ENCODE measurements around the gene AOPEP.

The AOPEP gene

DNA sequence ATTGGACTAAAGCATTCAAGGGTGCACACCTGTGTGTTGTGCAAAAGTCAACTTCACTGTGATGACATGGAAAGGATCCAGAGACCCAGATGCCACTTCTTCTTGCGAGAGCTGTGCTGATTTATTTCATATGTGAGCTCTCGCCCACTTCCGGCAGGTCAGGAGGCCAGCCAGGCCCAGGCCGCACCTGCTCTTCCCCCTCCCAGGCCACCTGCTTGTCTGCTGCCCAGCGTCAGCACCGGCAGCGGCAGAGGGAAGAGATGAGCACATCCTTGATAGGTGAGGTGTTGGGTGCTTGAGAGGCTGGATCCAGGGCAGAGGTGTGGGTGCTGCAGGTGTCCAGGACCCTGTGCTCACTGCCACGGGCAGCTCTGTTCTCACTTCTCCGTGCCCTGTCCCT is 348.1 kb downstream of the AOPEP start:
- DNase-seq: no peak

DNA sequence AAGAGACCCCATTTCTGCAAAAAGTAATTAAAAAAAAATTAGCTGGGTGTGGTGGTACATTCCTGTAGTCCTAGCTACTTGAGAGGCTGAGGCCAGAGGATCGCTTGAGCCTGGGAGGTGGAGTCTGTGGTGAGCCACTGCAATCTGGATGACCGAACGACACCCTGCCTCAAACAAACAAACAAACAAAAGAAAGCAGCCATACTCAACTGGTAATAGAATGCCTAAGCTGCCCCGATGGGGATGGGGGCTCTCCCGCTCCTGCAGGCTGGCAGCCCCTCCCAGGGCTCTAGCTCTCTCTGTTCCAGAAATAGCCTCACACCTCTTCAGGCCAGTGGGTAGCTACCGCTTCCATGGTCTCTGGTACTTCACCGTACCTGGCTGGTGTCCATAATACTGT is 349.2 kb downstream of the AOPEP start:
- DNase-seq: no peak

DNA sequence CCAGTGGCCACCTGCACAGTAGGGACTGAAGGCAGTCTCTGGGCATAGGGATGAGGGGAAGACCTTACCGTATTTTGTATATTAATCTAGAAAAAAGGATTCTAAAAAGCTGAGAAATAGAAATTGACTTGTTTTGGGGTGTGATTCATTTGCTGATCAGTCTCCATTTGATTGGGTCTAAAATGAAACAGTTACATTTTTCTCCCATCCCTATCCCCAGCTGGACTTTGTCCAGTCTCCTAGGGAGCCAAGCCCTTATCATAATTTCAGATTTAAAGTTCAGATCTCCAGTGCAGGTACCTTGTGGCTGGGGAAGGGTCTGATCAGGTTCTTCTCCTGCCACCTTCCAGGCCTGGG is 350.2 kb downstream of the AOPEP start:
- DNase-seq: no peak

DNA sequence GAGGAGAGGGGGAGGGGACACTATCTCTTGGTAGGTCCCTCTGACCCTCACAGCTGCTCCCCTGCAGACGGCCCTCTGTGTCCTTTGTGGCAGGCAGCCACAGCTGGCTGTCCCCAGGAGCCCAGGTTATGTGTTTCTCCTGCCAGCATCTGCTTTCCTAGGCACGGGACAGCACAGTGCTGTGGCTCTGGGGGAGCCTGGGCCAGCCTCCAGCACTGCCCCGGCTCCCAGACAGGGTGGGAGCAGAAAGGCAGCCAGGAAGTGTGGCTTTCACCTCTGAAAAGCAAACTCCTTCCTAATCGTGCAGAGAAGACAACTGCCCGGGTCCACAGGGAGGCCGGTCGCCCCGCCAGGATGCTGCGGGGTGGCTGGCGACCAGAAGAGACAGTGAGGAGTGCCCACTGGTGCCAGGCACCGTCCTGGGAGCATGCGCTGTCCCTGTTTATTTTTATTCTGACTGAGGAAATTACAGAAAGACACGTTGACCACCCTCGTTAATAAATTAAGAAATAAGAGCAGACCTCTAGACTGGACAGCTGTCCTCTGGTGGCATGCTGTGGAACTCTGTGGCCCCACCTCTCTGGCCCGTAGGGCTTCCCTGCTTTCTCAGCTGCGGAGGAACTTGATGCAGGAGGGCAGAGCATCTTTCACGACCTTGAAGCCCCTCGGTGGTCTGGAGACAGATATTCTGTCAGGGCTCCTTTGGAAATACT is 350.7 kb downstream of the AOPEP start:
- DNase-seq: no peak

DNA sequence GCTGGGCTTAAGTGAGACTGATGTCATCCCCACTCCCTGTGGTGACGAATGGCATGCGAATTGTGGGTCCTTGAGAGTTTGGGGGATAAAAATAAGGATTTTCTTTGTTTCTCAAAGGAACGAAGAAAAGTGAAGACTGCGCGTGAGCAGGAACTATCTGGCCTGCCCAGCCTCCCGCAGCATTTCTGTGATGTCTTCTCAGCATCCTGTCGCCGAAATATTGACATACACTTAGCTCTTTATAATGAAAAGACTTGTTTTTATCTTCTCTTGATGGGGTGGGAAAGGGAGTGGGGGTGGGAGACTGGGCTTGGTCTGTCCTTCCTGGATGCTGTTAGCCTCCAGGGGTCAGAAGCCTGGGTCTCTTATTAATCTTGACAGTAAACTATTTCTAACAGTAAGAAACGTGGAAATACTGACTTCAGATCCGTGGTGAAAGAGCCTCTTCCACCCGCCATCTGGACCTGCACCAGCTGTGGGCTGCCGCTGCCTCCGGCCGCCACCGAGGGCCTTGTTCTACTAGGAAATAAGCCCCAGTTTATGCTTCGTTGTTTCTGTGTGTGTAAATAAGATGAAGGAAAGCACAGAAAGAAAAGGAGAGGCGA is 351.4 kb downstream of the AOPEP start:
- no peak for DNase-seq

DNA sequence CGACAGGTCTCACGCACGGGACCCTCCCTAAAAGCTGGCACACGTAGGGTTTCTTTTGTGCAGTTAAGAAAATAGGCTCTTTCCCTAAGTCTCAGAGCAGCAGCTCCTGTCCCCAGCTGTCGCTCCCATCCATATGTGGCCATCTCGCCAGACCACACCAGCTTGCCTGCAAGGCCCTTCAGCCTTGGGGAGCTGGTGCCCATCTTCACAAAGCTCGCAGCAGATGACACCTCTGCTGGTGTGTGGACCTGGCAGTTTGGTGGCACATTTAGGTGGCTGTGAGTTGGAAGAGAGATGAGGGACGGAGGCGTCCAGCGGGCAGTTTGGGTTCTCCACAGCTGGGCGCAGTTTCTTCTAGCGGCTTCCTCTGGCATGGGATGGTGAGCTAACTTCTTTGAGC is 352.0 kb downstream of the AOPEP start:
- DNase-seq: no peak

DNA sequence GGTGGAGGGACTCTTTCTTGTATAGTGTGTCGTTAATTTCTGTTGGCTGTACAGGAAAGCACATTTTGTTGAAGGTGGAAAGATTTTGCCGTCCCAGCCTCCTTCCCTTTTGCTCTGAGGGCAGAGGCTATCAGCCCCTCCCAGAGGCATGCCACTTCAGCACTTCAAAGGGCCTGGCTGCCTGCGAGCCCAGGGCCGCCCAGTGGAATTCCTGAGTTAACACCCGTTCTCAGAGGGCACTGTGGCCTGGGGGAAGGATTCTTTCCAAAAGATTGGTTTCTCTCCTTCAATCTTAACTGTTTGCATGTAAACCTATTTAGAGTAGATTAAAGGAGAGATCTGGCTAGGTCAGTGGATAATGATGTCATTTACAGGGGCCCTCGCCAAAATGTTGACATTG is 352.4 kb downstream of the AOPEP start:
- DNase-seq: no peak

DNA sequence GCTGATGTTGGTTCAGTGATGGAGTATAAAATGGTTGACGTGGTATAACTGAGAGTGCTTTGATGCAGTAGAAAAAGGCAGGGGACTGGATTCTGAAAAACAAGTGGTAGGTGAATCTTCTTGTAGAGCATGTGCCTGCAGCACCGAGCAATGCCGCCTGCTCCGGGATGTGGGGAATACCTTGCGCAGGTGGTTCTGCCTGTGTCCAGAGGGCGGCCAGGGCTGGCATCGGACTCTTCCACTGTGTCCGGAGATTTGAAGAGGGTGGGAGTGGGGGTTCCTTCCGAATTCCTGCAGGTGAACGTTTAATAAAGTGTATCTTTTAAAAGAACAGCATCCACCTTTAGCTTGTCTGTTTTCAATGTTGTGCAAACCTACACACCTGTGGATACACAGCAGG is 353.0 kb downstream of the AOPEP start:
- DNase-seq: no peak

DNA sequence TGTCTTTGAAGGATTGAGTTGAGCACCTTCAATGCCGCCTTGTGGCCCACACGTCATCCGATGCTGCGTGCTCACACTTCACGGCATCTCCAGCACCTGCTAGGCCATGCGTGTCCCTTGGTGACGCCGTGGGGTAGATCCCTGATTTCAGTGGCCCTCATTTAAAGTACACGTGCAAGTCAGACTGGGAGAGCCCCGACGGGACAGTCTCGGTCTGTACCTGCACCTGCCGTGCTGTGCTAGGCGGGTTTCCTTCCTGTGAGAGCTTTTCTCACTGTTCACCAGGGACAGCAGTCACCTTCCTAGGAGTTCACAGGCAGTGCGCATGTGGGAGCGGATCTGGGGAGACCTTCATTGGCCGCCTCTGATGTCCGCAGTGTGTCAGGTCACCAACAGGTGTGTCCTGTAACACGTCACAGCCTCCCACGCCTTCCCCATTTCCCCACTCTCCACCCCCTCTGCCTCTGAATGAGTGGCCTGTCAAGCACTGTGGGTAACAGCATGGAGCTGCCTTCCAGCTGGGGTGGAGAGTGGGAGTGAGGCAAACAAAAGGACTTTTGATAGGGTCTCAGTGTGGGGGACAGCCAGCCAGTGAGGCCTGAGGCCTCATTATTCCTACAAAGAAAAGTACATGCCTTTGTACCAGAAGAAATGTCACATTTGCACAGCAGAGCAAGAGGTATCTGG is 354.6 kb downstream of the AOPEP start:
- DNase-seq: no peak

DNA sequence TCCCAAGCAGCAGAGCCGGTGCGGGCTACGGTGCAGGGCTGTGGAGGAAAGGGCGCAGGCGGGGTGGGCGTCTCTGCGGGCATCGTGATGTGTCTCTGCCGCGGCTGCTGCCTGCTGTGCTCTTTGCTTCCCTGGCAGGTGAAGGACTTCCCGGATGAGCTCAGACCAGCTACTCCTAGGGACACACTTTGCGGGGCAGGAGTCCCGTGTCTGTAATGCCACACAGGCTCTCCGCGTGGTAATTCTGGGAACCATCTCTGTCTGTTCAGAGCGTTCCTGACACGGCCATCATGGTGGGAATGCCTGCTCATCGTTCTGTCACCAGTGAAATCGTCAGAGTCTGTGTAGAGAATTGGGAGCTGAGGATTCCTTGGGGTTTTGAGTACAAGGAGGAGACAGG is 355.5 kb downstream of the AOPEP start:
- no peak for DNase-seq

DNA sequence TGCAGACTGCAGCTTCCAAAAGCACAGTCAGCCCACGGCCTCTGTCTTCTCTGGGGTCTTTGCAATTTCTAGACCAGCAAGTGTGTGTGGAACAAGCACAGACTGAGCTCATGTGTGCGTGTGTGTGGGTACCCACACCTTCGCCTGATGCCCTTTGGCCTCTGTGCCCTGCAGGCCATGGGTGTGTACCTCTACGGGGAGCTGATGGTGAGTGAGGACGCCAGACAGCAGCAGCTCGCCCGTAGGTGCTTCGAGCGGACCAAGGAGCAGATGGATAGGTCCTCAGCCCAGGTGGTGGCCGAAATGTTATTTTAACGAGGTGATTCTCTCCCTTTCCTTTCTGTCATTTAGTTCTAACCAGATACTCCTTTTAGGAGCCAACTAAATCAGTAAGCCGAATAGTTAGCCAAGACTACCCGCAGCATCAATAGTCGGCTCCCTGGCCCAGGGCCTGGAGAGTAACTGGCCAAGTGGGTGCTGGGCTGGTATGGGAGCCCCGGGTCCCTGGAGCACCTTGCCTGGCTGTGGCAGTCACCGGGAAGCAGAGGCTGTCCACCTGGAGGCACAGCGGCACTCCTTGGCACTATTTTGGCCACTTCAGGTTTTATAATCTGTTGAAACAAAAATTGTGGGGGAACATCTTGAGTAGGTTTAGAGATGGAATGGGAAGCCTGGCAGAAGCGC is 356.0 kb downstream of the AOPEP start:
- no peak for DNase-seq

DNA sequence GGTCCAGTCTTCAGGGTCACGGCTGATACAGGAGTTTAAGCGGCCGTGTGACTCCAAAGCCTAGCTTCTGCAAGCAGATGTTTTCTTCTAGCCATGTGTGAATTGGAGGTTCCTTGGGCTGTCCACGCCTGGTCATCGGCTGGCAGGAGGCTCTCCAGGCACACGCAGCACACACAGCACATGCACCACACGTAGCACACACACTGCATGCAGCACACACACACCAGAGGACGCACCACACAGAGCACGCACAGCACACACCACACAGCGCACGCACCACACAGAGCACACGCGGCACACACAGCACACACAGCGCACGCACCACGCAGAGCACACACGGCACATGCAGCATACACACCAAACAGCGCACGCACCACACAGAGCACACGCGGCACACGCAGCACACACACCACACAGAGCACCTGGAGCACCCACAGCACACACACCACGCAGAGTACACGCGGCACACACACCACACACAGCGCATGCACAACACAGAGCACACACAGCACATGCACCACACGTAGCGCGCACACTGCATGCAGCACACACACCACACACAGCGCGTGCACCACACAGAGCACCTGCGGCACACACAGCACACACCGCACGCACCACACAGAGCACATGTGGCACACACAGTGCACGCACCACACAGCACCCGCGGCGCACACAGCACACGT is 356.7 kb downstream of the AOPEP start:
- DNase-seq: no peak

DNA sequence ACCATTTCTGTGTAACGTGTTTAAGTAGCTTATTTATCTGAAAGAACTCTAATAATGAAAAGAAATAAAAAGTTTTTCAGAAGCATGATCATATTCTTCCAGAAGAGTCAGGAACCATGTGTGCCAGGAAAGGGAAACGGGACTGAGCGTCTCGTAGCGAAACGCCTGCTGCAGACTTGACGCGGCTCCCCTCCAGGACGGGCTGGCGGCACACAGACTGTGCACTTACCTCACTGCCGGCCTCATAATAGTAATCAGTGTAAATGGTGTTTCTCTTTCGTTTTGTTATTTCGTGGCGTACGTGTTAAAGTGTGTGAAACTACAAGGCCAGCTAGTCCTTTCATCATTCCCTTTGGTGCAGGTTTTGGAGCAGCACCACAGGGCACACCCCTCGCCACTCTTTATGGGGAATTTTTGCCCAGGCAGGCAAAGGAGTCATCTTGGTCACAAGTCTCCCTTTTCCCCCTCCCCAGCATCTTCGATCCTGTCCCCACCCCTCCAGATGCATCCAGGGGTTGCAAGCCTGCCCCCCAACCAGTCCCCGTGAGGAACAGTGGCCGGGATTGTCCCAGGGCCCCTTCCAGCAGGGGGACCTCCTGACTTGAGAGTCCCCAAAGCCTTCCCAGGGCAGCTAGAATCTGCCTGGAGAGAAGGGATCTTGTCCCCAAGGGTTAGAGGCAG is 357.9 kb downstream of the AOPEP start:
- DNase-seq: no peak

DNA sequence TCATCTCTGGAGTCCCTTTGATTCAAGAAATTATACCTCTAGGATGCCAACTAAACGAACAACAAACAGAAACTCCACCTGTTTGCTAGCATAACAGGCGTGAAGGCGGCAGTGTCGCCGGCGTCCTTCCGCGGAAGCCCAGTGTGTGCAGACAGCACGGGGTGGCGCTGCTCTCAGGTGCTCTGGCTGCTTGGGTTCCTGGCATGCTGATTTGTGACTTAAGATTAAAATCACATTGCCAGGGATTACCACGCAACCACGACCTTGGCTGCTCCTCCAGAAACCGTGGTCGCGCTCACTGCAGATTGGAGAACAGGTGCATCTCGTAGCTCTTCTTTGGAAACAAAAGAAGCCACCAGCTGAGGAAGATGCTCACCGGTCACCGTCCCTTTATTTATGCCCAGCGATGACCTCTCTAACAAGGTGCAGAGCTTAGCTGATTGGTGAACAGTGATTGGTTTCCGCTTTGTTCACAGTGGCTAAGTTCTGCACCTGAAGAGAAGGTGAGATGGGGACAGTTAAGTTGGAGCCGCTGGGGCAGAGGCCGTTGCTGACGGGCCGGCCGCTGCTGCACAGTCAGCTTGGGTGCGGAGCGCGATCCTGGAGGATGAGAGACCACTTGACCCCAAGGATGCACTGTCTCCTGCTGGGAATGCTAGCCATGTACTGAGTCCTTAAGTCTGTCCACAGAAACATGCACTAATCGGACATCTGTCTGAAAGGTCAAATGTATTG is 358.7 kb downstream of the AOPEP start:
- DNase-seq: no peak

DNA sequence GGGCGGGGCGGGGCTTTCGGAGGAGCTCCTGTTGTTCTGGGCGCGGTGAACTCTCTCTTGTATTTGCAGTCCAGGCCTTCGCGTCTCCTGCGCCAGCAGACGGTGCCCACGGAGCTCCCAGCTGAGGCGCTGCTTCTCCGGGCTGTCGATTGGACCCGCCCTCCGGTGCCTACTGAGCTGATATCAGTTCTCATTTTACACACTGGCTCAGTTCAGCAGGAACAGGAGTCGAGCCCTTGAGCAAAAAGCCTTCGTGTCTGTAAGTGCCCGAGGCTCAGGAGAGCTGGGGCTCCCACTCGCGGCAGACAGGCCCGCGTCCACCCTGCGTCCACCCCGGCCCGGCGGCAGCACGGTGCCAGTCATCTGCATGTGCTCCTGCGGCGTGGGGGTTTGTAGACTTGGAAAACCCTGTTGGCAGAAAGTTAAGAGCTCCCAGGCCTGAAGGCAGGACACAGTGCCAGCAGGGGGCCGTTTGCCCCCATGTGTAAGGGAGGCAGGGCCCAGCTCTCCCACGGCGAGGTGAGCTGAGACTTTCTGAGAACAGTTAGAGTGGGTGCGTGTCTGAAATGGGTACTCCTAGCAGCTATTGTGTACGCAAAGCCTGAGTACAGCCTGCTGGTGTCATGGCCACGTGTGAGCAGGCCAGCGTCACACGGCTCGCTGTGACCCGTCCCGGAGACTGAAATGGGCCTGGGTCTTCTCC is 359.5 kb downstream of the AOPEP start:
- DNase-seq: no peak

DNA sequence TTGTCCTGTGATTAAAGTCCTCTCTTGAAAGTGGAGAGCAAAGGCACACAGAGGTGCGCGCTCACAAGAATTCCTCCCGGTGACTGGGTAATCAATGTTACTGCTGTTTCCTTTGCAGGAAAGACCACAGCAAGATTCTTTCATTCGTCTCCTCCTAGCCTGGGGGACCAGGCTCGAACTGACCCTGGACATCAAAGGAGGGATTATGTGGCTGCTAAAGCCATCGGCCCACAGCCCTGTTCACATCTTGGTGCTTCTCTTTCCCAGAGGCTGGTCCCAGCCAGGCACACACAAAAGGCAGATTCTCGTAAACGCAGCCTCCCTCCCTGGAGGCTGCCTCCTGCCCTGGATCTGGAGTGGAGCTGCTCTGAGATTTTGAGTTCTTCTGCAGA is 360.1 kb downstream of the AOPEP start:
- no peak for DNase-seq

DNA sequence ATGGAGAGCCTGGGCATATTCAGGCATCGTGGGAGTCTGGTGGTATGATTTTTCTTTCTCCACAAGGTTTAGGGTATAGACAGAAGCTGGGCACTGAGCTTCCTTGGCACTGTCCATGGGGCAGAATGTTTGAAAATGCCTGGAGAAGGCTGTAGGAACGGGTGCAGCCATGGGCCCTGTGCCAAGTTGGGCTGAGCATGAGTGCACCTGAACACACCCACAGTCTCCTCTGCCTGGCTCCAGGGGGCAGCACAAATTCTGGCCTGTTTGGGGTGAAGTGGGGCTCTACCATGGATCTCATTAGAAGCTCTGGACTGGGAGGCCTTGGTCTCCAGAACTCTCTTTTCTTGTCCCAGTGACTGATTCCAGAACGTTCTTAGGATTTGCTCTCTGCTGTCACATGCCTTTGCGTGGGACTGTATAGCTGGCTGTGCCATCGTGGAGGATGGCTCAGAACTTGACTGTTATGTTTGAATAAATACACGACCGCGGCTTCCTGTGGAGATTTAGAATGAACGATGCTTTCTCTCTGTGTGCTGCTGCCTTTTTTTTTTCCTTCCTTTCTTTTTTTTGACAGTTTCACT is 361.3 kb downstream of the AOPEP start:
- DNase-seq: no peak

DNA sequence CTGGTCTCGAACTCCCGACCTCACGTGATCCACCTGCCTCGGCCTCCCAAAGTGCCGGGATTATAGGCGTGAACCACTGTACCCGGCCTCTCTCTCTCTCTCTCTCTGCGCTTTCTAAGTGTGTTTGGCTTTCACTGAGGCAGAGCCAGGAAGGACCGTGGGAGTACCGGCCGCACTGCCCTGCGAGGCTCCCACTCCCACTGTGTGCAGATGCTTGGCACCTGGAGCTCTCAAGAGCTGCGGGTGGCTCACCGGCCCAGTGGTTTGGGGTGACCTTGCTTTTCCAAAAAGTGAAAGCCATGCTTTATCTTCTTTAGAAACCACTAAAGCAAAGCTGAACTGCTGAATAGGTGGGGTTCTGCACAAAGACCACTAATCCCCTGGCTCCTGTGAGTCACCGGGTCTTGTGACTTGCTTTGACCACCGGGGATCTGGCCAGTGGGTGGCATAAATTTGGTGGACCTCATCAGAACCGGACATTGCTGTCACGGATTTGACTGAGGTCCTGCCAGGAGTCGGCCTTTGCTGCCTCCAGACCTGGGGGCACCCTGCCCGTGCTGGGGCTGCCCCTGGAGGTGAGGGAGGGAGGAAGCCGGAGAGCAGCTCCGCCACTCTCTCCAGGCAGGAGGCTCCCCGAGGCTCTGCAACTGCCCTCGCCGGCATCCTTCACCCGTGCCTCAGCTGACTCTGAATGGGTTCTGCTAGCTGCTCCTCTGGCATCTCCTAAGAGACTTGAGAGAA is 362.1 kb downstream of the AOPEP start:
- no peak for DNase-seq

DNA sequence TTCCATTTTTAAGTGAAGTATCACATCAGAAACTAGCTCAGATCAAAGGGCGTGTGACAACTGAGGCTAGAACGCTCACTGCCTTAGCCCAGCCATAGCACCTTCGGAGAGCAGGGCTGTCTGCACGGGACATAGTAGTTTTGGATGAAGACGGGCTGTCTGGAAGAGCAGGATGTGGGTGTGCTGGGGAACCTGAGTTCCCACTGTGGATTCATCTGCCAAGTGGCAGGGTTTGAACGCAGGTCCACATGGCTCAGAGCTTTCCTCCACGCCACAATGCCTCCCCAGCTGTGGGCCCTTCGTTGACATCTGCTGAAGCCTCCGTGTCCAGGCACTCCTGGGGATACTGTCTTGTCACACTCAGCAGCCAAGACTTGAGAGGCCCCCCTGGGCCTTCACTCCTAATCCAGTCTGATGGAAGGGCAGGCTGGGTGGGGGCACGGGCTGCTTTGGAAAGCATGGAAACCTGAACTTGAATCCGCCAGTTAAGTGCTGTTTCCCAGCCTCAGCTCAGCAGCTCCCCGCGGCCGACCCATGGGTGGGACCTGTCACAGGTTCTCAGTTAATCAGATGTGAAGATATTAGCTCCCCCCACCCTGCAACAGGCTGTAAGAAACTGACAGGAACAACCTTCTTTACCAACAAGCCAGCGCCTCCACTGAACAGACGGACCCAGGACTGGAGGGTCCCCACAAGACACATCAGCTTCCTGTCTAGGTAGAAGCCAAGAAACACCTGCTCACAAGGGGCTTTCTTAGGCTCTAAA is 362.9 kb downstream of the AOPEP start:
- no peak for DNase-seq

Measured in CD4-positive, alpha-beta T cell treated with Interleukin-12 subunit alpha and Interleukin-12 subunit beta, for 1 hour (primary cell).